ENCODE measurements around the gene CILP. TPM values are rescaled to one million over a fixed set of nuclear protein-coding genes. Genes with fewer than 3 reads are reported as not detected.
"Not testable (repeated sequence)": the region's sequence is repeated elsewhere in the genome, so short reads cannot be mapped to it uniquely, and the experiment has no call there.

The CILP gene
- total RNA-seq, 1 donor from 2014 or later: not detected

- Mint-ChIP-seq H3K4me3 (ENCODE audit: unreplicated experiment) (no peak overlapping the region), H3K27me3 (ENCODE audit: unreplicated experiment) (peaks cover 3% of the 10 kb centered on the region), H3K4me1 (ENCODE audit: unreplicated experiment) (no peaks in the 10 kb centered on the region), H3K9me3 (ENCODE audit: unreplicated experiment) (no peaks in the 10 kb centered on the region), H3K36me3 (ENCODE audit: low read depth, unreplicated experiment) (peaks cover 4% of the 10 kb centered on the region), H3K27ac (ENCODE audit: unreplicated experiment) (no peak overlapping the region)
- DNase-seq (ENCODE audit: low spot score): no peak
- TF ChIP-seq CTCF (IDR thresholded peaks at IDR 0.05; ENCODE audit: unreplicated experiment): no peak
These were observed 35.7 kb upstream of the CILP start for GRCh38 chr15:65246939-65247338.

- H3K4me3 Mint-ChIP-seq (ENCODE audit: unreplicated experiment): no peak overlapping the region
- DNase-seq (ENCODE audit: low spot score): no peak
- no peaks in the 10 kb centered on the region for H3K4me1 Mint-ChIP-seq (ENCODE audit: unreplicated experiment)
- H3K9me3 Mint-ChIP-seq (ENCODE audit: unreplicated experiment): no peaks in the 10 kb centered on the region
- TF ChIP-seq CTCF (IDR thresholded peaks at IDR 0.05; ENCODE audit: unreplicated experiment): no peak
- peaks cover 4% of the 10 kb centered on the region for H3K36me3 Mint-ChIP-seq (ENCODE audit: low read depth, unreplicated experiment)
- no peak overlapping the region for H3K27ac Mint-ChIP-seq (ENCODE audit: unreplicated experiment)
- H3K27me3 Mint-ChIP-seq (ENCODE audit: unreplicated experiment): peaks cover 3% of the 10 kb centered on the region
These were observed 34.9 kb upstream of the CILP start for GRCh38 chr15:65246026-65246714.

- H3K36me3 Mint-ChIP-seq (ENCODE audit: low read depth, unreplicated experiment): peaks cover 4% of the 10 kb centered on the region
- H3K9me3 Mint-ChIP-seq (ENCODE audit: unreplicated experiment): no peaks in the 10 kb centered on the region
- H3K27ac Mint-ChIP-seq (ENCODE audit: unreplicated experiment): no peak overlapping the region
- TF ChIP-seq CTCF (IDR thresholded peaks at IDR 0.05; ENCODE audit: unreplicated experiment): no peak
- no peak overlapping the region for H3K4me3 Mint-ChIP-seq (ENCODE audit: unreplicated experiment)
- peaks cover 3% of the 10 kb centered on the region for H3K27me3 Mint-ChIP-seq (ENCODE audit: unreplicated experiment)
- no peaks in the 10 kb centered on the region for H3K4me1 Mint-ChIP-seq (ENCODE audit: unreplicated experiment)
- no peak for DNase-seq (ENCODE audit: low spot score)
These were observed 34.0 kb upstream of the CILP start for GRCh38 chr15:65245096-65245856.

GRCh38 chr15:65244638-65245037 is 33.4 kb upstream of the CILP start:
- Mint-ChIP-seq H3K9me3 (ENCODE audit: unreplicated experiment) (no peaks in the 10 kb centered on the region), H3K4me3 (ENCODE audit: unreplicated experiment) (no peak overlapping the region), H3K27ac (ENCODE audit: unreplicated experiment) (no peak overlapping the region), H3K4me1 (ENCODE audit: unreplicated experiment) (no peaks in the 10 kb centered on the region), H3K36me3 (ENCODE audit: low read depth, unreplicated experiment) (peaks cover 4% of the 10 kb centered on the region), H3K27me3 (ENCODE audit: unreplicated experiment) (peaks cover 3% of the 10 kb centered on the region)
- no peak for DNase-seq (ENCODE audit: low spot score)
- no peak for TF ChIP-seq CTCF (IDR thresholded peaks at IDR 0.05; ENCODE audit: unreplicated experiment)

- H3K36me3 Mint-ChIP-seq (ENCODE audit: low read depth, unreplicated experiment); H3K27me3 Mint-ChIP-seq (ENCODE audit: unreplicated experiment); H3K4me3 Mint-ChIP-seq (ENCODE audit: unreplicated experiment): not testable (repeated sequence)
These were observed 25.2 kb upstream of the CILP start for GRCh38 chr15:65236443-65236842.

More at GRCh38 chr15:65236443-65236842, 25.2 kb upstream of the CILP start:
- not testable (repeated sequence) for DNase-seq (ENCODE audit: low spot score); H3K4me1 Mint-ChIP-seq (ENCODE audit: unreplicated experiment); H3K27ac Mint-ChIP-seq (ENCODE audit: unreplicated experiment); H3K9me3 Mint-ChIP-seq (ENCODE audit: unreplicated experiment)

Data from endothelial cell (in vitro differentiated cells).